ENCODE results near the gene LMX1A. TPM values are rescaled to one million over a fixed set of nuclear protein-coding genes. Genes with fewer than 3 reads are reported as not detected.

Gene LMX1A
- total and polyA plus RNA-seq, 2 experiments from 2014 or later, result not detected

- TF ChIP-seq REST (IDR thresholded peaks at IDR 0.05; ENCODE audit: unreplicated experiment), result no peak
- TF ChIP-seq CREB1 (CRISPR knock-in tag; IDR thresholded peaks at IDR 0.05; ENCODE audit: low read depth), result no peak
- TF ChIP-seq STAT1 (IDR thresholded peaks at IDR 0.05; ENCODE audit: unreplicated experiment), result no peak
- TF ChIP-seq EZH2phosphoT487 (IDR thresholded peaks at IDR 0.05; ENCODE audit: unreplicated experiment), result no peak
- no peak for TF ChIP-seq POLR2AphosphoS5 (IDR thresholded peaks at IDR 0.05; ENCODE audit: low read depth)
- no peak for TF ChIP-seq NANOG (IDR thresholded peaks at IDR 0.05; ENCODE audit: borderline replicate concordance)
- TF ChIP-seq JUNB (IDR thresholded peaks at IDR 0.05; ENCODE audit: unreplicated experiment), result no peak
- TF ChIP-seq CTCF (conservative IDR thresholded peaks at IDR 0.05; ENCODE audit: low read depth in 2 of 2), result no peak
Measured at GRCh38 chr1:165383067-165383466, 26.6 kb upstream of the LMX1A start (continued).

GRCh38 chr1:165381745-165382505 lies 25.4 kb upstream of the LMX1A start:
- no peak for ATAC-seq
- H3F3A ChIP-seq (replicated peaks; ENCODE audit: low read depth), result no peaks in the 10 kb centered on the region
- DNase-seq (ENCODE audit: low spot score), result no peak
- Mint-ChIP-seq H3K27me3 (ENCODE audit: insufficient read depth, low read depth, poor library complexity) (peaks cover 7% of the 10 kb centered on the region), H3K9me3 (no peaks in the 10 kb centered on the region), H3K4me3 (no peak overlapping the region), H3K27ac (no peak overlapping the region), H3K4me1 (peaks cover 5% of the 10 kb centered on the region), H3K36me3 (ENCODE audit: low read depth) (no peaks in the 10 kb centered on the region)
- H3K79me2 ChIP-seq (replicated peaks; ENCODE audit: insufficient read depth), result no peaks in the 10 kb centered on the region
- H3K4me2 ChIP-seq, result no peak overlapping the region
- no peak overlapping the region for H3K27ac ChIP-seq (ENCODE audit: low read depth)
- H3K4me3 ChIP-seq, result no peak overlapping the region
- no peak overlapping the region for H2AFZ ChIP-seq
- H3K9me2 ChIP-seq (ENCODE audit: insufficient read depth), result no peaks in the 10 kb centered on the region
- no peaks in the 10 kb centered on the region for H4K20me1 ChIP-seq (replicated peaks; ENCODE audit: insufficient read depth)
- peaks cover 12% of the 10 kb centered on the region for H3K27me3 ChIP-seq (ENCODE audit: insufficient read depth)
- no peaks in the 10 kb centered on the region for H3K36me3 ChIP-seq (ENCODE audit: insufficient read depth)
- H3K4me1 ChIP-seq (ENCODE audit: insufficient read depth), result no peaks in the 10 kb centered on the region
- TF ChIP-seq EZH2phosphoT487 (IDR thresholded peaks at IDR 0.05; ENCODE audit: unreplicated experiment) (no peak), ETS1 (IDR thresholded peaks at IDR 0.05) (no peak), ZNF331 (CRISPR knock-in tag; IDR thresholded peaks at IDR 0.05; ENCODE audit: low read depth) (no peak), STAT1 (IDR thresholded peaks at IDR 0.05; ENCODE audit: unreplicated experiment) (no peak), NANOG (IDR thresholded peaks at IDR 0.05; ENCODE audit: borderline replicate concordance) (no peak), EZH2 (IDR thresholded peaks at IDR 0.05; ENCODE audit: low read depth, unreplicated experiment) (no peak), POLR2AphosphoS5 (IDR thresholded peaks at IDR 0.05; ENCODE audit: low read depth) (no peak), CTCF (conservative IDR thresholded peaks at IDR 0.05; ENCODE audit: low read depth in 2 of 2) (no peak), CREB1 (CRISPR knock-in tag; IDR thresholded peaks at IDR 0.05; ENCODE audit: low read depth) (no peak)

All from GM23338 (cell line).